ENCODE measurements around the gene DDIT4L.
"Not testable (repeated sequence)": the region's sequence is repeated elsewhere in the genome, so short reads cannot be mapped to it uniquely, and the experiment has no call there.

Gene DDIT4L

DNA sequence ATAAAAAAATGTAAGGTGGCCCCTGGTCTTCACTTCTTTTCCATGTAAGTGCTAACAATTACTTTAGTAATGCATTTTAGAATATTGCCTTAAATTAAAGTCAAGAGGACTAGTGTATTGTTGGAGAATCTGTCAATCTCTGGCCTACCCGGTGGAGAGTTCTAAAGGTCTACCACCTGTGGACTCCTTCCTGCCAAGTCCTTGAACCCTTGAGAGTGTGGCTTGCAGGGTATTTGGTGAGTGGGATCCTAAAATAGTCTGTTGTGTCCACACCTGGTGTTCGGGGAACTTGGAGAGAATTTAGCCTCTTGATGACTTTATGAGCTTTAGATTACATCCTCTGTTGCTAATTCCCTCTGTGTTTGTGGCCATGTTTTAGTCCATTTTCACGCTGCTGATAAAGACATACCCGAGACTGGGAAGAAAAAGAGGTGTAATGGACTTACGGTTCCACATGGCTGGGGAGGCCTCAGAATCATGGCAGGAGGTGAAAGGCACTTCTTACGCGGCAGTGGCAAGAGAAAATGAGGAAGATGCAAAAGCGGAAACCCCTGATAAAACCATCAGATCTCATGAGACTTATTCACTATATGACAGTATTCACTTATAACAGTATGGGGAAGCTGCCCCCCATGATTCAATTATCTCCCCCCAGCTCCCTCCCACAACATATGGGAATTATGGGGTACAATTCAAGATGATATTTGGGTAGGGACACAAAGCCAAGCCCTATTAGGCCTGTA lies 23.8 kb downstream of the DDIT4L start:
- DNase-seq (ENCODE audit: low spot score), result no peak

GRCh38 chr4:100165809-100166208 lies 24.5 kb downstream of the DDIT4L start:
- no peak for DNase-seq (ENCODE audit: low spot score)

DNA sequence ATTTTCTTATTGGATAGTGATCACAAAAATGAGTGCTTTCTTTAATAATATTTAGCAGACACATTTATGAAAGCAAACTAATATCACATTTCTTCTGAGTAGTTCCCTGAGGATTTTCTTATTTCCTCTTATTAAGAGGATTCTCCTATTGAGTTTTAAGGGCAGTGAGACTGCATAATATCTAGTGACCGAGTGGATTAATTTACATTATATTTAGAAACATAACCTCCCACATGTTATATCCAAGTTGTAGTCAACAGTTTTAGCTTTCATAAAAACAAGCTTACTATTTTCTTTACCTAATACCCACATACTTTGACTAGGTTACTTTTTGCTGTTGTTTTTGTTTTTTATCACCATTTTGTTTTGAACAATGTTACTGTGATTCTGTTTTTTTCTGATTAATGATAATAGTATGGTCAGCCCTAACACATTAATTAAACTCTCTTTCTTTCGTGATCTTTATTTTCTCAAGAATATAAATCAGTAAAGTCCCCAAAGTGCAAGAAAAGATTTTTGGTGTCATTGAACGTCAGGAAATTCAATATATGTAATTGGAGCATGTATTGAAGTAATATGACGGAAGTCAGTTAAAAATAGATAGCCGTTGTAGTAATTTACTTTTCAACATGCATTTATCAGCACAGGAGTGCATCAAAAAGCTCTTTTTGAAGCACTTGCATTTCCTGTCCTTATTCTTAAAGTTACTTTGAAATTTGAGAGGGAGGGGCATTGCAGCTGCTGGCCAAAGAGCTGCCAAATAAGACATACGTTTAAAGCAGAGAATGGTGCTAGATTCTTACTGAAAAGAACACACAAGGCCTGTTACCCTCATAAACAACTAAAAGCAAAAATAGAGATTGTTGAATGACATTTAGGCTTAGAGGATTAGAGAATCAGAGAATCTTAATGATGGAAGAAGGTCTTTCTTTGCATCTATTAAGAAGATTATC lies 25.2 kb downstream of the DDIT4L start:
- DNase-seq (ENCODE audit: low spot score), result no peak

DNA sequence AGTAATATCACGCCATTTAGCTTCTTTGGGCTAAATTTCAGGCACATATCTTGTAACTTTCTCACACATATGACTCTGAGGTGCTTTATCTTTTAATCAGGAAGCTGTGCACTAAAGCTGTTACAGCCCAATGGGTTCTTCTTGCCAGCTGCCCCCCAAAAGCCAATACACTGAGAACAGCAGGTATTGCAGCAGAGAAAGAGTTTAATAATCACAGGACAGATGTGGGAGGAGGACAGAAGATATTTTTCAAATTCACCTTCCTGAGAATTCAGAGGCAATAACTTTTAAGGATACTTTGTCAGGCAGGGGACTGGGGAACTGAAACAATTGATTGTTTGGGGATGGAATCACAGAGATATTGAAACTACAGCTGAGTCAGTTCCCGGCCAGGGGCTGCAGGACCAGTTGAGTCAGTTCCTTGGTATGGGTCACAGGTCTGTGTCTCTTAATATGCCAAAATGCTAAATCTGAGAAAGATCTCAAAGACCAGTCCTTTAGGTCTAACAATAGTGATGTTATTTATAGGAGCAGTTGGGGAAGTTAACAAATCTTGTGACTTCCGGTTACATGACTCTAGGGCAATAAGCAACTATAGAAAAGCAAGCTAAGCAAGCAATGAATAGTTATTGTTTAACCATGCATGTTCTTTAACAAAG lies 28.1 kb downstream of the DDIT4L start:
- DNase-seq (ENCODE audit: low spot score), result no peak

- DNase-seq (ENCODE audit: low spot score), result no peak
Measured at GRCh38 chr4:100149190-100149589, 41.1 kb downstream of the DDIT4L start.

DNA sequence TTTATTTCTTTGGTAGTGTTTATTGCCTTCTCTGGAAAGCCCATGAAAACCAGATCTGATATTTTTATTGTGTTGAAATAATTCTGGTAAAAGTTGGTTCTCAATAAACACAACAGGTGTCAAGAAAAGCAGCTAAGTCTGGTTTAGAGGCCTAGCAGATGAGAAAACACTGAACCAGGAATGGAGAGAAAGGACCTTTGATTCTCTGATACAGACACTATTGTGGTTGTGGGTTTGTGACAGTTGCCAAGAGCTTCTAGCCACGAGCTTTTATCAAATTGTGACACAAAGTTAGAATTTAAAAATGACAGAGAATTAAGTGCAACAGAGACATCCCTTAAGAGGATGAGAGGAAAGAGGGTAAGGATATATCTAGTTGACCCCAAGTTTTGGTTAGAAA lies 42.6 kb downstream of the DDIT4L start:
- DNase-seq (ENCODE audit: low spot score), result no peak

GRCh38 chr4:100147198-100147597 lies 43.1 kb downstream of the DDIT4L start:
- DNase-seq (ENCODE audit: low spot score), result no peak

DNA sequence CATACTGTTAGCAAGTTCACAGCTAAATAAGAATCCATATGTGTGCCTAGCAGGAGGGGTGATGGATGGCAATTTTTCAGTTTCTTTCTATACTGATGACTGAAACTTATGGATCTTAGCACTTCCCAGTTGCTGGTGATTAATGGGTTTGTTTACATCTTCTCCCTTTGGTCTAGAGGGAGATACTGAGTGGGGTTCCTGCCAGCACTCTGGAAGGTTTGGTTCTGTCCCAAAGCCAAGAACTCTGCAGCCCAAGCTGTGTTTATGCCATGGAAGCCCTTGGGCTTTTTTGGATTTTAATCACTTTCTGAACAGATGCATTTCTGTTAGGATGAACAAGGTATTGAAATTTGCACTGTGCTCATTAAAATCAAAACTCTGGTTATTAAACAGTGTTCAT lies 43.5 kb downstream of the DDIT4L start:
- DNase-seq (ENCODE audit: low spot score), result no peak

- not testable (repeated sequence) for DNase-seq (ENCODE audit: low spot score)
Measured at GRCh38 chr4:100137320-100137719, 52.9 kb downstream of the DDIT4L start.
